CD8-positive, alpha-beta memory T cell (primary cell): Measurements from ENCODE around the gene ADD1. TPM values are rescaled to one million over a fixed set of nuclear protein-coding genes. Genes with fewer than 3 reads are reported as not detected.

Source experiments
- CTCF ChIA-PET: fragments of 350-600 bp; sonication (Branson Sonifier 250); formaldehyde crosslinking; loops from one replicate; lab custom pipeline; 2021; ENCODE audit warnings: antibody characterized with exemption; lab: Charles Lee
- POLR2A ChIA-PET: fragments of 350-600 bp; sonication (Branson Sonifier 250); formaldehyde crosslinking; loops from one replicate; lab custom pipeline; 2021; ENCODE audit warnings: antibody characterized with exemption; lab: Charles Lee
- DNase-seq, 5 donors: peaks; one replicate each; pipeline versions ENCODE4 v3.0.0 to v3.0.0-alpha.2; 2020 to 2022; ENCODE audit warnings: mixed read lengths in 1 of 5
- H3K27ac ChIP-seq: one replicate; pipeline ENCODE4 v1.7.0; 2013; ENCODE audit warnings: low read depth, mild to moderate bottlenecking, low read length, moderate library complexity
- H3K27me3 ChIP-seq: 2 replicates; pipeline ENCODE4 v1.7.0; 2013; ENCODE audit warnings: low read length, mild to moderate bottlenecking; ENCODE audit not compliant: insufficient read depth, poor library complexity, severe bottlenecking
- H3K36me3 ChIP-seq: 2 replicates; pipeline ENCODE4 v1.7.0; 2013; ENCODE audit warnings: mild to moderate bottlenecking, low read length, moderate library complexity; ENCODE audit not compliant: insufficient read depth
- H3K4me1 ChIP-seq: 2 replicates; pipeline ENCODE4 v1.7.0; 2013; ENCODE audit warnings: mild to moderate bottlenecking, low read length, moderate library complexity; ENCODE audit not compliant: insufficient read depth
- H3K4me3 ChIP-seq: 2 replicates; pipeline ENCODE4 v1.7.0; 2013; ENCODE audit warnings: mild to moderate bottlenecking, low read length
- H3K9me3 ChIP-seq: 2 replicates; pipeline ENCODE4 v1.7.0; 2013; ENCODE audit warnings: mild to moderate bottlenecking, low read length
- H3K27ac Mint-ChIP-seq, 8 donors: one replicate each; pipeline ENCODE4 v1.8.0; 2020 to 2021; ENCODE audit warnings: mixed read lengths in 8 of 8, mild to moderate bottlenecking in 6 of 8, inconsistent platforms in 3 of 8, moderate library complexity in 3 of 8
- H3K27me3 Mint-ChIP-seq, 2 donors: one replicate each; pipeline ENCODE4 v1.8.0; 2020 to 2021; ENCODE audit warnings: mixed read lengths in 2 of 2, mild to moderate bottlenecking in 1 of 2, moderate library complexity in 1 of 2
- H3K36me3 Mint-ChIP-seq, 3 donors: one replicate each; pipeline ENCODE4 v1.8.0; 2020 to 2021; ENCODE audit warnings: mixed read lengths in 3 of 3, inconsistent platforms in 1 of 3, mild to moderate bottlenecking in 1 of 3
- H3K4me1 Mint-ChIP-seq, 3 donors: one replicate each; pipeline ENCODE4 v1.8.0; 2020 to 2021; ENCODE audit warnings: mixed read lengths in 3 of 3, inconsistent platforms in 1 of 3, mild to moderate bottlenecking in 1 of 3
- H3K4me3 Mint-ChIP-seq, 7 donors: one replicate each; pipeline ENCODE4 v1.8.0; 2020 to 2021; ENCODE audit warnings: mixed read lengths in 7 of 7, mild to moderate bottlenecking in 6 of 7, moderate library complexity in 4 of 7, inconsistent platforms in 2 of 7
- H3K9me3 Mint-ChIP-seq, 5 donors: one replicate each; pipeline ENCODE4 v1.8.0; 2020 to 2022; ENCODE audit warnings: mixed read lengths in 5 of 5, mild to moderate bottlenecking in 3 of 5, moderate library complexity in 2 of 5, inconsistent platforms in 1 of 5
- polyA plus RNA-seq: library from polyadenylated mRNA; unstranded; fragments of 300-500 nt; fragmentation: Illumina TruSeq; gene quantifications from one replicate; pipeline ENCODE4 v1.2.3, GENCODE V29; 2021
- total RNA-seq, 2 experiments: library from RNA; stranded (reverse); gene quantifications; one replicate each; pipeline ENCODE4 v1.2.3, GENCODE V29; 2021

Gene ADD1
- total and polyA plus RNA-seq, 3 experiments from 2014 or later: 185 to 217 (median 192) TPM

DNA sequence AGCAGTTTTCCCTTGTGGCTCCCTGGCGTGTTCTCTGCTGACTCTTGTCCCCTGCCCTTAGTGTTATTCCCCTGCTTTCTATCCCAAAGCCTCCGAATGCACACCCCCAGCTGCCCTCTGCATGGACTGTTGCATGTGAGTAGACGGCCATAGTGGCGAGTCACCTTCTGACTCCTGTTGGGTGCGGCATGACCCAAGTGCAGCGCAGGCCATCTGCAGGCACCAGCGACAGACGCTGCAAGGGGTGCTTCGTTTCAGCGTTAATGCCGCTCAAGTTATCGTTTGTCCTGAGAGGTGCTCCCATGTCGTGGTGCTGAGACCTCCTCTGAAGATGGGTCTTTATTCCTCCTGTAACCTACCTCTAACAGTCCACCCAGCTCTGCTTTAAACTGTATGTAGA lies 61.9 kb downstream of the ADD1 start:
- peaks cover 20% of the 10 kb centered on the region for H3K4me1 ChIP-seq
- H3K27me3 ChIP-seq: no peaks in the 10 kb centered on the region
- no peaks in the 10 kb centered on the region for H3K9me3 ChIP-seq
- POLR2A ChIA-PET: no interaction called here
- peaks cover 31 to 47% (median 38%) of the 10 kb centered on the region in 3 donors for H3K4me1 Mint-ChIP-seq
- CTCF ChIA-PET: interaction anchor here (1.1 kb wide), 1 partner anchor 142 kb away, joined by 3 read pairs; no protein-coding TSS in a partner anchor
- peaks cover 10 to 90% (median 25%) of the 10 kb centered on the region in 3 donors for H3K36me3 Mint-ChIP-seq
- H3K9me3 Mint-ChIP-seq: no peaks in the 10 kb centered on the region
- no peak overlapping the region for H3K27ac ChIP-seq
- peak overlapping the region; percentile 44 to 98 (median 82) for H3K27ac Mint-ChIP-seq
- peaks cover 0 to 2% of the 10 kb centered on the region in 2 donors for H3K27me3 Mint-ChIP-seq
- no peak for DNase-seq
- peak overlapping the region in 1 of 7 donors; percentile 36 for H3K4me3 Mint-ChIP-seq
- H3K4me3 ChIP-seq: no peak overlapping the region
- peaks cover 51% of the 10 kb centered on the region for H3K36me3 ChIP-seq

GRCh38 chr4:2906218-2906617 lies 62.6 kb downstream of the ADD1 start:
- no peaks in the 10 kb centered on the region for H3K9me3 ChIP-seq
- peak in 2 of 5 donors; percentile 21 to 30 for DNase-seq
- H3K4me3 Mint-ChIP-seq: peak overlapping the region; percentile 30 to 79 (median 68)
- no peaks in the 10 kb centered on the region for H3K27me3 ChIP-seq
- CTCF ChIA-PET: interaction anchor here (0.9 kb wide), 1 partner anchor 16 kb away, joined by 3 read pairs; no protein-coding TSS in a partner anchor
- H3K36me3 ChIP-seq: peaks cover 50% of the 10 kb centered on the region
- POLR2A ChIA-PET: no interaction called here
- H3K27ac Mint-ChIP-seq: peak overlapping the region; percentile 43 to 98 (median 82)
- peaks cover 10 to 90% (median 18%) of the 10 kb centered on the region in 3 donors for H3K36me3 Mint-ChIP-seq
- no peaks in the 10 kb centered on the region for H3K9me3 Mint-ChIP-seq
- peaks cover 20% of the 10 kb centered on the region for H3K4me1 ChIP-seq
- H3K4me1 Mint-ChIP-seq: peaks cover 29 to 51% (median 38%) of the 10 kb centered on the region in 3 donors
- no peak overlapping the region for H3K27ac ChIP-seq
- H3K4me3 ChIP-seq: no peak overlapping the region
- H3K27me3 Mint-ChIP-seq: peaks cover 0 to 2% of the 10 kb centered on the region in 2 donors

- ChIA-PET CTCF (no interaction called here), POLR2A (no interaction called here)
- Histone ChIP-seq H3K9me3 (no peaks in the 10 kb centered on the region), H3K4me1 (peaks cover 20% of the 10 kb centered on the region), H3K27me3 (no peaks in the 10 kb centered on the region), H3K27ac (no peak overlapping the region), H3K4me3 (no peak overlapping the region), H3K36me3 (peaks cover 54% of the 10 kb centered on the region)
- DNase-seq: no peak
- Mint-ChIP-seq H3K27me3 (peaks cover 0 to 2% of the 10 kb centered on the region in 2 donors), H3K27ac (peak overlapping the region in 7 of 8 donors; percentile 65 to 98 (median 81)), H3K4me3 (peak overlapping the region in 6 of 7 donors; percentile 23 to 57 (median 46)), H3K36me3 (peaks cover 10 to 88% (median 18%) of the 10 kb centered on the region in 3 donors), H3K4me1 (peaks cover 29 to 51% (median 38%) of the 10 kb centered on the region in 3 donors), H3K9me3 (no peaks in the 10 kb centered on the region)
These were observed 63.6 kb downstream of the ADD1 start for GRCh38 chr4:2907226-2907625.

DNA sequence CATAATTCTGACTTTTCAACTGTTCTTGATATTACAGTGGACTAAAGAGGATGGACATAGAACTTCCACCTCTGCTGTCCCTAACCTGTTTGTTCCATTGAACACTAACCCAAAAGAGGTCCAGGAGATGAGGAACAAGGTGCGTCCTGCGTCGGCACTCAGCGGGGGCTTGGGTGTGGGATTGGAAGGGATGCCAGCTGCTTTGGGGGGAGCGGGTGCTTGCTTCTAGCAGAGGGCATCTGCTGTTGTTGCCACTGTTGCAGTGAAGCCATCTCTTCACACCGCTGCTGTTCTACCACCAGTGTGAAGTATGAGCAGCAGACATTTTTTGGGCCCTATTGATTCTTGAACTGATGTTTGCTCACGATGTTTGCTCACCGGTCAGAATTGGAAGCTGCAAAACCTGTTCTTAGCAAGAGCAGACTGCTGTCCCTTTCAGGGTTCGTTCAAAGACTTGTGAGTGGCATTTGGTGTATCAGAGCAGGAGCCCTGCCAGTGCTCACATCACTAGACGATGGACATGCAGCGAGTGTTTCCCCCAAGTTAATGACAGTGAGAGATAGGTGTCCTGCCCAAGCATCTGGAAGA lies 64.2 kb downstream of the ADD1 start:
- Mint-ChIP-seq H3K4me1 (peaks cover 29 to 51% (median 38%) of the 10 kb centered on the region in 3 donors), H3K36me3 (peaks cover 10 to 93% (median 18%) of the 10 kb centered on the region in 3 donors), H3K27me3 (peaks cover 0 to 2% of the 10 kb centered on the region in 2 donors), H3K27ac (peak overlapping the region; percentile 50 to 98 (median 78)), H3K9me3 (no peaks in the 10 kb centered on the region), H3K4me3 (peak overlapping the region in 5 of 7 donors; percentile 8 to 57 (median 52))
- Histone ChIP-seq H3K9me3 (no peaks in the 10 kb centered on the region), H3K27ac (no peak overlapping the region), H3K4me1 (peaks cover 20% of the 10 kb centered on the region), H3K36me3 (peaks cover 54% of the 10 kb centered on the region), H3K4me3 (no peak overlapping the region), H3K27me3 (no peaks in the 10 kb centered on the region)
- ChIA-PET POLR2A (no interaction called here), CTCF (no interaction called here)
- no peak for DNase-seq

DNA sequence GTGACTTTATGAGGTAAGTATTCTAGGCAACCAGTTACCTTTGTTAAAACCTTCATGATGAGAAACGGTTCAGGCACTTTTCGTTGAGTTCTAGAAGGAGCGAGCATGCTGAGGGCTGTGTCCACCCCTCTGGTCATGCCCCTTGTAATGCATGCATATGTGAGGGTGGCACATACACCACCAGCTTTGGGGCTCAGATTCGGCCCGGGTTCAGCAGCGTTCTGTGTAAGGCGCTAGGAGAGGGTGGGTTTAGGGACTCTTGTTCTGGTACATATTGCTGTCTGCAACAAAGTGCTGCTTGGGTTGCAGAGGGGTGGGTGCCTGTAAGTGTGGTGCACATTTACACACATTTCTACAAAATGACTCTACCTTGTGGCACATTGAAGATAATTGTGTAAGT lies 65.0 kb downstream of the ADD1 start:
- POLR2A ChIA-PET: no interaction called here
- Mint-ChIP-seq H3K4me1 (peaks cover 27 to 51% (median 38%) of the 10 kb centered on the region in 3 donors), H3K4me3 (no peak overlapping the region), H3K36me3 (peaks cover 10 to 94% (median 18%) of the 10 kb centered on the region in 3 donors), H3K27me3 (peaks cover 0 to 2% of the 10 kb centered on the region in 2 donors), H3K27ac (peak overlapping the region in 7 of 8 donors; percentile 35 to 98 (median 72)), H3K9me3 (no peaks in the 10 kb centered on the region)
- no peaks in the 10 kb centered on the region for H3K27me3 ChIP-seq
- H3K4me1 ChIP-seq: peaks cover 20% of the 10 kb centered on the region
- no peak overlapping the region for H3K27ac ChIP-seq
- no peaks in the 10 kb centered on the region for H3K9me3 ChIP-seq
- H3K36me3 ChIP-seq: peaks cover 62% of the 10 kb centered on the region
- CTCF ChIA-PET: no interaction called here
- no peak overlapping the region for H3K4me3 ChIP-seq
- DNase-seq: no peak

DNA sequence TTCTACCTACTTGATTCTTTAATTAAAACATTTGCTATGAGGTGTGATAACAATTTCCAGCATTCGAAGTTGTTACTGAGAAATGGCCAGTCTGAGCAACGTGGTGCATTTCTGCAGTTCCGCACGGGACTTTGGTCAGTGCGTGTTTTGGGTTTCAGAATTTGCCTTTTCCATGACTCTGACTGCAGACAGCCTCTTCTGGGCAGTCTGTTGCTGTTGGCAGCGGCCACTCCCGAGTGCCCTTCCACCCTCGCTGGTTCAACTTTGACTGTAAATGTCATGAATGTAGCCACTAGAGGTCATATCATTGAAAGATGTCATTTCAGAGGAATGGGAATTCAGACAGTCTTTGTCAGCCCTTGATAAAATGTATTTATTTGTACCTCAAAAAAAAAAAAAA lies 65.9 kb downstream of the ADD1 start:
- H3K9me3 Mint-ChIP-seq: no peaks in the 10 kb centered on the region
- Histone ChIP-seq H3K36me3 (peaks cover 63% of the 10 kb centered on the region), H3K4me1 (peaks cover 20% of the 10 kb centered on the region), H3K27me3 (no peaks in the 10 kb centered on the region), H3K4me3 (no peak overlapping the region), H3K9me3 (no peaks in the 10 kb centered on the region), H3K27ac (no peak overlapping the region)
- H3K4me3 Mint-ChIP-seq: no peak overlapping the region
- peaks cover 0 to 2% of the 10 kb centered on the region in 2 donors for H3K27me3 Mint-ChIP-seq
- no peak for DNase-seq
- peak overlapping the region in 4 of 8 donors; percentile 29 to 92 (median 54) for H3K27ac Mint-ChIP-seq
- peaks cover 5 to 92% (median 14%) of the 10 kb centered on the region in 3 donors for H3K36me3 Mint-ChIP-seq
- CTCF ChIA-PET: no interaction called here
- peaks cover 28 to 51% (median 37%) of the 10 kb centered on the region in 3 donors for H3K4me1 Mint-ChIP-seq
- POLR2A ChIA-PET: interaction anchor here (0.6 kb wide), 1 partner anchor 26 kb away, joined by 3 read pairs; no protein-coding TSS in a partner anchor

DNA sequence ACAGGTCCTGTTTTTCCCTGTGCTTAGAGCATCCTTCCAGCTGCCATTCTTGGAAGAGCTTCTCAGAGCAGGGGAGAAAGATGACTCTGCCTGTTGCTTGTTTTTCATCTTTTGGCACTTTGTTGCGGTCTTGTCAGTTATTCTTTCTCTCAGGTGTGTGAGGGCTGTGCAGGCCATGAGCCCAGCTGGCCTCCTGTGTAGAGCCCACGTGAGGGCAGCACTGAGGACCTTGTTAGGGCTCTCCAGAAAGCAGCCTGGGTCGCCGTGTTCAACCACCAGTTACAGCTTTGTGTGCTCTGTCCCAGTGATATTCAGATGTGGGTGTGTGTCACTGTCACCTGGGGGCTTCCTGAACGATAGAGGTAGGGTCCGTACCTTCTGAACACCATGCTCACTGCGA lies 66.8 kb downstream of the ADD1 start:
- H3K27me3 ChIP-seq: no peaks in the 10 kb centered on the region
- Mint-ChIP-seq H3K27ac (peak overlapping the region in 7 of 8 donors; percentile 8 to 92 (median 45)), H3K9me3 (no peaks in the 10 kb centered on the region), H3K36me3 (peaks cover 5 to 92% (median 16%) of the 10 kb centered on the region in 3 donors), H3K27me3 (peaks cover 0 to 2% of the 10 kb centered on the region in 2 donors), H3K4me1 (peaks cover 28 to 51% (median 36%) of the 10 kb centered on the region in 3 donors), H3K4me3 (no peak overlapping the region)
- H3K4me1 ChIP-seq: peaks cover 20% of the 10 kb centered on the region
- H3K36me3 ChIP-seq: peaks cover 62% of the 10 kb centered on the region
- ChIA-PET POLR2A (interaction anchor here (0.6 kb wide), 1 partner anchor 25 kb away, joined by 3 read pairs; no protein-coding TSS in a partner anchor), CTCF (interaction anchor here (0.7 to 0.9 kb wide), 2 partner anchors 44 to 48 kb away, joined by 3 read pairs; no protein-coding TSS in a partner anchor)
- H3K27ac ChIP-seq: no peak overlapping the region
- DNase-seq: no peak
- no peak overlapping the region for H3K4me3 ChIP-seq
- no peaks in the 10 kb centered on the region for H3K9me3 ChIP-seq

DNA sequence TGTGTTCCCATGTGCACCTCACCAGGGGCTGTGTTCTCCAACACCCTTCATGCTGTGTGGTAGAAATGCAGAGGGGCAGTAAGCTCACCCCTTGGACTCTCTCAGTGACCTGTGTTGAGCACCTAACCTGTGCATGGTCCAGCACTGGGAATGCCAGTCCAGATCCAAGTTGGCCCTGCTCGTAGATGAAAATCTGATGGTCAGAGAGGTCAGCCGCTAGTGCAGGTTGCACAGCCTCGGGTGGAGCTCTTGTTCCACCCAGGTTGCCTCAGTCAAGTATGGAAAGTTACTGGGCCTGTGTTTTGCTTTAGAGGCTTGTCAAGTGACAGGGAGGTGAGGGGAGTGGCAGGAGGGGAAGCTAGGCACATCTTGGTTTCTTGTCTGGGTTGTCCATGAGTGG lies 68.2 kb downstream of the ADD1 start:
- ChIA-PET POLR2A (no interaction called here), CTCF (interaction anchor here (1.2 to 1.7 kb wide), 2 partner anchors 66 to 148 kb away, joined by 3 to 6 read pairs; no protein-coding TSS in a partner anchor)
- Histone ChIP-seq H3K27ac (no peak overlapping the region), H3K4me3 (no peak overlapping the region), H3K36me3 (peaks cover 67% of the 10 kb centered on the region), H3K4me1 (peaks cover 11% of the 10 kb centered on the region), H3K27me3 (no peaks in the 10 kb centered on the region), H3K9me3 (no peaks in the 10 kb centered on the region)
- DNase-seq: no peak
- Mint-ChIP-seq H3K4me3 (no peak overlapping the region), H3K27me3 (peaks cover 0 to 2% of the 10 kb centered on the region in 2 donors), H3K27ac (peak overlapping the region in 3 of 8 donors; percentile 26 to 84 (median 43)), H3K9me3 (no peaks in the 10 kb centered on the region), H3K4me1 (peaks cover 15 to 40% (median 26%) of the 10 kb centered on the region in 3 donors), H3K36me3 (peaks cover 8 to 90% (median 13%) of the 10 kb centered on the region in 3 donors)
